Parathyroid adenoma (tissue), 2 donors: ENCODE results near the gene MCAT.

Experiments used
- H2AFZ ChIP-seq: fragments of 300-600 bp; sonication (generic); one replicate; pipeline ENCODE4 v1.7.0; 2017; ENCODE audit warnings: antibody characterized with exemption, mild to moderate bottlenecking
- H3K27ac ChIP-seq: fragments of 300-600 bp; sonication (generic); one replicate; pipeline ENCODE4 v1.7.0; 2017
- H3K27me3 ChIP-seq: fragments of 300-600 bp; sonication (generic); one replicate; pipeline ENCODE4 v1.7.0; 2017; ENCODE audit warnings: low read length; ENCODE audit not compliant: control insufficient read depth, insufficient read depth
- H3K36me3 ChIP-seq: fragments of 300-600 bp; sonication (generic); one replicate; pipeline ENCODE4 v1.7.0; 2017; ENCODE audit warnings: low read length; ENCODE audit not compliant: control insufficient read depth, insufficient read depth
- H3K4me1 ChIP-seq: fragments of 300-600 bp; sonication (generic); one replicate; pipeline ENCODE4 v1.7.0; 2017; ENCODE audit warnings: control low read depth
- H3K4me2 ChIP-seq: fragments of 300-600 bp; sonication (generic); one replicate; pipeline ENCODE4 v1.7.0; 2017; ENCODE audit warnings: low read length
- H3K4me3 ChIP-seq: fragments of 300-600 bp; sonication (generic); one replicate; pipeline ENCODE4 v1.7.0; 2017; ENCODE audit warnings: low read depth, low read length
- H3K79me2 ChIP-seq: fragments of 300-600 bp; sonication (generic); one replicate; pipeline ENCODE4 v1.7.0; 2017; ENCODE audit warnings: control low read depth
- H3K9ac ChIP-seq: fragments of 300-600 bp; sonication (generic); one replicate; pipeline ENCODE4 v1.7.0; 2017; ENCODE audit warnings: mild to moderate bottlenecking
- H3K9me3 ChIP-seq: fragments of 300-600 bp; sonication (generic); one replicate; pipeline ENCODE4 v1.7.0; 2017; ENCODE audit warnings: low read length; ENCODE audit not compliant: control insufficient read depth
- CTCF ChIP-seq: fragments of 300-600 bp; sonication (generic); IDR thresholded peaks from one replicate; pipeline ENCODE4 v1.7.0; 2017; ENCODE audit warnings: antibody characterized with exemption, mild to moderate bottlenecking
- donor health status: primary hyperparathyroidism.

The MCAT gene

DNA sequence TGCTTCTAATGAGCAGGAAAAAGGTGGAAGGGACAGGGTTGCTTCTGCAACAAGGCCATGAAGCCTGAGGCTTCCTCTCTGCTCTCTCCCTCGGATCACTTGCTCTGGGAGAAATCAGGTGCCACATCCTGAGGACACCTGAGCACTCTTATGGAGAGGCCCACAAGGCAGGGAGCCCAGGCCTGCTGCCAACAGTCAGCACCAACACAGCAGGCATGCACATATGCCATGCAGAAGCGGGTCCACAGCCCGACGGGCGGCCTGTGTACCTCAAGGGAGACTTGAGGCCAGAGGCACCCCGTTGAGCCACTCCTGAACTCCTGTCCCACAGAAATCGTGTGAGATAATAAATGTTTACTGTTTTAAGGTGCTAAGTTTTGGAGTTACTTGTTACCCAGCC lies 34.3 kb upstream of the MCAT start:
- Histone ChIP-seq H3K27me3 (no peaks in the 10 kb centered on the region), H2AFZ (no peak overlapping the region), H3K9me3 (no peaks in the 10 kb centered on the region), H3K36me3 (no peaks in the 10 kb centered on the region), H3K4me1 (no peaks in the 10 kb centered on the region), H3K9ac (no peak overlapping the region), H3K79me2 (no peaks in the 10 kb centered on the region), H3K4me2 (no peak overlapping the region), H3K4me3 (no peak overlapping the region), H3K27ac (no peak overlapping the region)
- no peak for TF ChIP-seq CTCF

- Histone ChIP-seq H3K79me2 (no peaks in the 10 kb centered on the region), H3K36me3 (no peaks in the 10 kb centered on the region), H3K4me3 (no peak overlapping the region), H3K27ac (no peak overlapping the region), H3K4me1 (no peaks in the 10 kb centered on the region), H3K9me3 (no peaks in the 10 kb centered on the region), H3K27me3 (no peaks in the 10 kb centered on the region), H2AFZ (no peak overlapping the region), H3K4me2 (no peak overlapping the region), H3K9ac (no peak overlapping the region)
- no peak for TF ChIP-seq CTCF
Observed at GRCh38 chr22:43176090-43176489, 32.9 kb upstream of the MCAT start.

GRCh38 chr22:43174941-43175531 lies 31.8 kb upstream of the MCAT start:
- H3K4me3 ChIP-seq = no peak overlapping the region
- H3K27ac ChIP-seq = no peak overlapping the region
- no peaks in the 10 kb centered on the region for H3K36me3 ChIP-seq
- H3K4me1 ChIP-seq = no peaks in the 10 kb centered on the region
- H3K9ac ChIP-seq = no peak overlapping the region
- no peaks in the 10 kb centered on the region for H3K27me3 ChIP-seq
- no peak for TF ChIP-seq CTCF
- no peak overlapping the region for H2AFZ ChIP-seq
- H3K9me3 ChIP-seq = no peaks in the 10 kb centered on the region
- H3K79me2 ChIP-seq = no peaks in the 10 kb centered on the region
- no peak overlapping the region for H3K4me2 ChIP-seq

DNA sequence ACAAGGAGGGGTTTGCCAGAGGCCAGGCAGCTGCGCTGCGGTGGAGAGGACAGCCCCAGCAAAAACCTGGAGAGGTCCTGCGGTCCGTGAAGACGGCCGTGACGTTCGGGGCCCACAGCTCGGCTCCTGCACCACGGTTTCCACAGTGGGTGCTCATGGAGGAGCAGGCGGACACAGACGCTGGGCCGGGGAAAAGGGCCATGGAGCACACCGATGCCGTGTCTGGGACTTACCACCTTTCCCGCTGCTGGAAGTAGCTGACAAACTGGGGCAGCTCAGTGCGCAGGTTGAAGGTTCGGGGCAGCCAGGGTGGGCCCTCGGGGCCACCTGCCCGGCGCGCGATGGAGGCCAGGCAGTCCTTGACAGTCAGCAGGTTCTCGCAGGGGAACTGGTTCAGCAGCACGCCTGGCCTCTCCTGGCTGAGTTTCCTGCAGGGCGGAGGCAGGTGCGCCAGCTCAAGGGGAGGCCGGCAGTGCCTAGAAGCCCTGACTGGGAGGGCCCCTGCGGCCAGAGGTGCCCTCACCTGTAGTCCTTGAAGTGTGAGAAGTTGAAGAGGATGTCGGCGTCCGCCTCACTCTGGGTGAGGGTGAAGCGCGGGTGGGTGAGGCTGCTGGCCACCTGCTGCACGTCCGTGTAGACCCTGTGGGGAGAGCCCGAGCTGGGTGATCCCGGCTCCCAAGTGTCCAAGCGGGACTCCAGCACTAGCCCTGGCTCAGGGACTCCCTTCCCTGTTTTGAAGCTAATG lies 30.9 kb upstream of the MCAT start:
- Histone ChIP-seq H3K27ac (no peak overlapping the region), H3K4me1 (no peaks in the 10 kb centered on the region), H2AFZ (no peak overlapping the region), H3K36me3 (no peaks in the 10 kb centered on the region), H3K4me3 (no peak overlapping the region), H3K9me3 (no peaks in the 10 kb centered on the region), H3K9ac (no peak overlapping the region), H3K27me3 (no peaks in the 10 kb centered on the region), H3K4me2 (no peak overlapping the region), H3K79me2 (no peaks in the 10 kb centered on the region)
- no peak for TF ChIP-seq CTCF

- no peak overlapping the region for H3K27ac ChIP-seq
- H3K9ac ChIP-seq = no peak overlapping the region
- no peak for TF ChIP-seq CTCF
- no peak overlapping the region for H3K4me3 ChIP-seq
- no peaks in the 10 kb centered on the region for H3K36me3 ChIP-seq
- no peak overlapping the region for H2AFZ ChIP-seq
- H3K4me2 ChIP-seq = no peak overlapping the region
- no peaks in the 10 kb centered on the region for H3K79me2 ChIP-seq
- H3K9me3 ChIP-seq = no peaks in the 10 kb centered on the region
- H3K4me1 ChIP-seq = no peaks in the 10 kb centered on the region
- no peaks in the 10 kb centered on the region for H3K27me3 ChIP-seq
Observed at GRCh38 chr22:43173566-43173965, 30.4 kb upstream of the MCAT start.
